Retinal pigment epithelial cell (primary cell): ENCODE measurements around the gene CADM1.

ENCODE experiments used
- DNase-seq: peaks from one replicate; pipeline ENCODE4 v3.0.0-alpha.2; 2010; ENCODE audit warnings: low read depth
- H3K4me3 ChIP-seq: 2 replicates; pipeline ENCODE4 v1.5.1; 2011; ENCODE audit warnings: mild to moderate bottlenecking, low read length, control low read depth, moderate library complexity
- CTCF ChIP-seq: conservative IDR thresholded peaks from 2 replicates; pipeline ENCODE4 v1.5.1; 2011; ENCODE audit warnings: low read depth, low read length, control low read depth, inconsistent platforms

CADM1 gene

DNA sequence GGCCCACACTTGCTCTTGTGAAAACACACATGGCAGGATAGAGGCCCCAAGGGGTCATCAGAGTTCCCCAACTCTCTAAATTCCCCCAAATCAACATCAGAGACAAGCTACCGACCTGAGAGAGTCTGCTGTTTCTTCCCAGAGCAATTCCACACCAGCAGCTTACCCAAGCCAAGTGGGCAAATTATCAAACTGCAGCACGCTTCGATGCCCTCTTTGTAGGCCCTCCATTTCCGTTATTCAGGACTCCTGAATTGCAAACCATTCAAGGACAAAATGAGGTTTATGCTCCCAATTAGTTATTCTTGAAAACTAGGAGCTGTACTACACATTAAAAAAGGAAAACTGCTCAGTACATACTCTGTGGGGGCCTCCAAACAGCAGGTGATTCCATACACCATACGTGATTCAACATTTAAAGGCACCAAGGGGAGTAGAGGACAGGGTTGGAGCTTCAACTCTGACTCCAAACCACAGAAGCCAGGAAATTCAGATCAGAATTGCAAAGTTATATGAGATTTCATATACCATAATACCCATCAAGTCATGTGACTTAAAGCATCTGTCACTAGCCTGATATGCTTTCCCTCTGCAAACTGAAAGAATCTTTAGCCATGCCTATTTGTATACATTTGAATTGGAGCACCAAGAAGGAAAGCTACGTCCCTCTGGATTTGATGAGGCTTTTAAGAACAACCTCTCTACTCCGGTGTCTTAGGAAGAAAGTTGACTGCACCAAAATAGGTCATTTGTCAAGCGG, 234.8 kb downstream of the CADM1 start:
- H3K4me3 ChIP-seq: no peak overlapping the region
- TF ChIP-seq CTCF: no peak
- DNase-seq: no peak

- no peak for TF ChIP-seq CTCF
- DNase-seq: no peak
These were observed 236.3 kb downstream of the CADM1 start for GRCh38 chr11:115267871-115268270.

GRCh38 chr11:115267238-115267781, 236.9 kb downstream of the CADM1 start:
- TF ChIP-seq CTCF: no peak
- no peak for DNase-seq
- no peak overlapping the region for H3K4me3 ChIP-seq

More at GRCh38 chr11:115267871-115268270, 236.3 kb downstream of the CADM1 start:
- H3K4me3 ChIP-seq: no peak overlapping the region

GRCh38 chr11:115266066-115266639, 238.1 kb downstream of the CADM1 start:
- DNase-seq: no peak
- no peak for TF ChIP-seq CTCF

DNA sequence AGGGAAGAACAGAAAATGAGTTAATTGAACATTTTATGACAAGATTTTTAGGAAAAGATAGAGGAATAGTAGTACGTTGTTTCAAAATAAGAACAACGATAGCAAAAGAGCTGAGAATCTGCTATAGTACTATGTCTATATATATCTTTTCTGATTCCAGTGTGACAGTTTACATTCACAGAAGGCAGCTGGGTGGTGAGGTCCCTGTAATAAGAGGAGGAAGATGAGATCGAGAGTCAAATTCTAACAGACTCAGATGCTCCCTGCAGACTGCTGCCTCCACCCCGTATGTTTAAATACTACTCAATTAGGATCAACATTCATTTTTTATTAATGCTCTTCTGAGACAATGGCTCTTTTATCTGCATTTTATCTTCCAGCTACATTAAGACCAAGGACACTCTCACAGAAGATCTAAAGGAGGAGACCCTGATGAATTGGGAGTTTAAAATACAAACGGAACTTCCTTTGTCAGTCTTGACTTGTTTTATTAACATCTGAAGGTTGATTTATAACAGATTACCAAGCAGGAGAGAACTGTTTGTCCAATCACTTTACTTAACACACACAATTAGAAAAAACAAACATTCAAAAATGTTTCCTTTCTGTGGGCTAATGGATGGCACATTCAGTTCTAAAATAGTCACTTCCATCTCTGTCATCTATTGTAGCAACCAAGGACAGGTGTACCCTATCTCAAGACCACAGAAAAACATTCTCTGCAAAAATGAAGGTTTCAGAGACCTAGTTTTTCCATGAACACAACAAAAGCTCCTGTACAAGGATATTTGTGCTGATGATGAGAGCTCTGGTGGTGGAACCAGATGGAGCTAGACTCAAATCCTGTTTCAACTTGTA, 240.2 kb downstream of the CADM1 start:
- DNase-seq: no peak
- no peak overlapping the region for H3K4me3 ChIP-seq
- TF ChIP-seq CTCF: no peak

More at GRCh38 chr11:115266066-115266639, 238.1 kb downstream of the CADM1 start:
- no peak overlapping the region for H3K4me3 ChIP-seq

- H3K4me3 ChIP-seq: no peak overlapping the region
- no peak for TF ChIP-seq CTCF
- no peak for DNase-seq
These were observed 246.0 kb downstream of the CADM1 start for GRCh38 chr11:115258216-115258615.
